H9 (cell line): ENCODE measurements around the gene ANKDD1A. TPM values are rescaled to one million over a fixed set of nuclear protein-coding genes. Genes with fewer than 3 reads are reported as not detected.

Experiments
- DNase-seq: peaks from one replicate; pipeline ENCODE4 v3.0.0-alpha.2; 2017
- H2AFZ ChIP-seq: one replicate; pipeline ENCODE4 v1.6.1; 2013; ENCODE audit warnings: mild to moderate bottlenecking, low read length, control low read depth, moderate library complexity
- H2AK5ac ChIP-seq: 2 replicates; pipeline ENCODE4 v1.6.1; 2013; ENCODE audit warnings: low read length, control low read depth, mixed read lengths; ENCODE audit not compliant: insufficient read length
- H2BK120ac ChIP-seq: one replicate; pipeline ENCODE4 v1.6.1; 2013; ENCODE audit warnings: low read depth, mild to moderate bottlenecking, low read length, control low read depth, inconsistent platforms; ENCODE audit not compliant: poor library complexity, severe bottlenecking
- H2BK12ac ChIP-seq: 2 replicates; pipeline ENCODE4 v1.6.1; 2013; ENCODE audit warnings: low read length, control low read depth, mixed read lengths, low read depth; ENCODE audit not compliant: insufficient read length
- H2BK15ac ChIP-seq: 2 replicates; pipeline ENCODE4 v1.6.1; 2013; ENCODE audit warnings: low read depth, low read length, control low read depth
- H2BK20ac ChIP-seq: one replicate; pipeline ENCODE4 v1.6.1; 2013; ENCODE audit warnings: low read depth, mild to moderate bottlenecking, low read length, control low read depth, inconsistent platforms; ENCODE audit not compliant: poor library complexity, severe bottlenecking
- H2BK5ac ChIP-seq: 2 replicates; pipeline ENCODE4 v1.6.1; 2013; ENCODE audit warnings: low read length, control low read depth, mixed read lengths; ENCODE audit not compliant: insufficient read length
- H3K14ac ChIP-seq: 2 replicates; pipeline ENCODE4 v1.6.1; 2013; ENCODE audit warnings: low read length, control low read depth; ENCODE audit not compliant: insufficient read depth
- H3K18ac ChIP-seq: 2 replicates; pipeline ENCODE4 v1.6.1; 2013; ENCODE audit warnings: low read depth, mild to moderate bottlenecking, mixed read lengths, low read length, control low read depth; ENCODE audit not compliant: insufficient read length
- H3K23ac ChIP-seq: 2 replicates; pipeline ENCODE4 v1.6.1; 2013; ENCODE audit warnings: low read length, control low read depth, mixed read lengths, low read depth; ENCODE audit not compliant: insufficient read length
- H3K23me2 ChIP-seq: 2 replicates; pipeline ENCODE4 v1.6.1; 2013; ENCODE audit warnings: low read depth, mild to moderate bottlenecking, mixed read lengths, low read length, control low read depth; ENCODE audit not compliant: insufficient read length, poor library complexity, severe bottlenecking
- H3K27ac ChIP-seq: 2 replicates; pipeline ENCODE4 v1.5.1; 2013; ENCODE audit warnings: low read length, control low read depth, mixed read lengths, low read depth; ENCODE audit not compliant: insufficient read length
- H3K27me3 ChIP-seq: 2 replicates; pipeline ENCODE4 v1.6.1; 2013; ENCODE audit warnings: low read length, control low read depth, inconsistent platforms; ENCODE audit not compliant: insufficient read depth
- H3K4ac ChIP-seq: 2 replicates; pipeline ENCODE4 v1.6.1; 2013; ENCODE audit warnings: low read depth, mild to moderate bottlenecking, control low read depth, inconsistent platforms, low read length, moderate library complexity
- H3K4me1 ChIP-seq: 2 replicates; pipeline ENCODE4 v1.6.1; 2013; ENCODE audit warnings: low read length, control low read depth, inconsistent platforms; ENCODE audit not compliant: insufficient read depth
- H3K4me2 ChIP-seq: 2 replicates; pipeline ENCODE4 v1.6.1; 2013; ENCODE audit warnings: low read length, control low read depth, mixed read lengths; ENCODE audit not compliant: insufficient read length, insufficient read depth
- H3K56ac ChIP-seq: 2 replicates; pipeline ENCODE4 v1.6.1; 2013; ENCODE audit warnings: low read depth, mild to moderate bottlenecking, mixed read lengths, low read length, control low read depth; ENCODE audit not compliant: insufficient read length
- H3K79me1 ChIP-seq: 2 replicates; pipeline ENCODE4 v1.6.1; 2013; ENCODE audit warnings: low read depth, mild to moderate bottlenecking, moderate library complexity, low read length, control low read depth, inconsistent platforms; ENCODE audit not compliant: insufficient read depth, poor library complexity, severe bottlenecking
- H3K79me2 ChIP-seq: 2 replicates; pipeline ENCODE4 v1.6.1; 2013; ENCODE audit warnings: low read length, control low read depth, inconsistent platforms; ENCODE audit not compliant: insufficient read depth
- H3K9ac ChIP-seq: 2 replicates; pipeline ENCODE4 v1.6.1; 2013; ENCODE audit warnings: low read length, control low read depth, mixed read lengths; ENCODE audit not compliant: insufficient read length; ENCODE audit errors: extremely low read depth
- H3K9me3 ChIP-seq: one replicate; pipeline ENCODE4 v1.6.1; 2013; ENCODE audit warnings: low read depth, low read length, inconsistent platforms; ENCODE audit not compliant: control insufficient read depth
- H3T11ph ChIP-seq: one replicate; pipeline ENCODE4 v1.6.1; 2013; ENCODE audit warnings: mild to moderate bottlenecking, low read length, control low read depth, inconsistent platforms
- H4K20me1 ChIP-seq: one replicate; pipeline ENCODE4 v1.6.1; 2013; ENCODE audit not compliant: control insufficient read depth, insufficient read length, insufficient read depth
- H4K5ac ChIP-seq: 2 replicates; pipeline ENCODE4 v1.6.1; 2013; ENCODE audit warnings: low read depth, mild to moderate bottlenecking, mixed read lengths, low read length, control low read depth; ENCODE audit not compliant: insufficient read length
- H4K8ac ChIP-seq: replicated peaks from 2 replicates; pipeline ENCODE4 v1.6.1; 2013; ENCODE audit warnings: low read length, control low read depth, mixed read lengths, low read depth; ENCODE audit not compliant: insufficient read length
- H4K91ac ChIP-seq: 2 replicates; pipeline ENCODE4 v1.6.1; 2013; ENCODE audit warnings: low read depth, mild to moderate bottlenecking, moderate library complexity, mixed read lengths, low read length, control low read depth; ENCODE audit not compliant: insufficient read length
- H3K27ac Mint-ChIP-seq, 3 experiments: 2 replicates in 2 of 3; 3 replicates in 1 of 3; pipeline ENCODE4 v1.8.0; 2020 to 2021; ENCODE audit warnings: mixed read lengths in 3 of 3, mild to moderate bottlenecking in 1 of 3, moderate library complexity in 1 of 3
- H3K27me3 Mint-ChIP-seq: 2 replicates; pipeline ENCODE4 v1.8.0; 2021; ENCODE audit warnings: low read depth, mild to moderate bottlenecking, moderate library complexity, mixed read lengths
- H3K36me3 Mint-ChIP-seq, 3 experiments: 2 replicates in 2 of 3; 3 replicates in 1 of 3; pipeline ENCODE4 v1.8.0; 2020 to 2021; ENCODE audit warnings: low read depth in 3 of 3, mixed read lengths in 3 of 3; ENCODE audit not compliant: insufficient read depth in 1 of 3
- H3K4me1 Mint-ChIP-seq, 2 experiments: 2 replicates each; pipeline ENCODE4 v1.8.0; 2020; ENCODE audit warnings: mixed read lengths in 2 of 2
- H3K4me3 Mint-ChIP-seq, 2 experiments: 2 replicates in 1 of 2; 3 replicates in 1 of 2; pipeline ENCODE4 v1.8.0; 2020 to 2021; ENCODE audit warnings: mild to moderate bottlenecking in 2 of 2, mixed read lengths in 2 of 2, moderate library complexity in 1 of 2
- H3K9me3 Mint-ChIP-seq, 2 experiments: 2 replicates in 1 of 2; 3 replicates in 1 of 2; pipeline ENCODE4 v1.8.0; 2020; ENCODE audit warnings: mild to moderate bottlenecking in 2 of 2, mixed read lengths in 2 of 2, moderate library complexity in 1 of 2
- CTCF ChIP-seq: fragments of 200-600 bp; sonication (generic); conservative IDR thresholded peaks from 3 replicates; pipeline ENCODE4 v1.8.0; 2021; ENCODE audit warnings: antibody characterized with exemption, mild to moderate bottlenecking
- WGBS: extraction: QIAGEN DNeasy Blood & Tissue Kit; methylation state at CpG from one replicate; pipeline ENCODE4 v1.1.7; 2013; ENCODE audit warnings: missing lambda C conversion rate, low lambda C conversion rate, mixed read lengths; ENCODE audit not compliant: insufficient read length; ENCODE audit errors: extremely low coverage; 5-methylcytosine and 5-hydroxymethylcytosine counted together
- total RNA-seq: library from RNA; stranded (reverse); gene quantifications from 2 replicates; pipeline ENCODE4 v1.2.1, GENCODE V29; 2021

Gene ANKDD1A
- total RNA-seq, 1 experiment from 2014 or later, result 3.7 TPM

GRCh38 chr15:64917211-64917610 is 5.5 kb downstream of the ANKDD1A start:
- H3K14ac ChIP-seq, result no peak overlapping the region
- H3K79me2 ChIP-seq, result no peaks in the 10 kb centered on the region
- Mint-ChIP-seq H3K27ac (peak overlapping the region in 1 of 3 experiments; percentile 67; a peak in 2 of 7 replicates), H3K4me1 (peaks cover 42 to 56% of the 10 kb centered on the region in 2 experiments), H3K4me3 (no peak overlapping the region), H3K9me3 (no peaks in the 10 kb centered on the region), H3K36me3 (peaks cover 2 to 4% (median 2%) of the 10 kb centered on the region in 3 experiments; a peak in 1 of 7 replicates), H3K27me3 (peaks cover 31% of the 10 kb centered on the region)
- H2AFZ ChIP-seq, result no peak overlapping the region
- no peak overlapping the region for H2BK5ac ChIP-seq
- DNase-seq, result no peak
- H2BK20ac ChIP-seq, result no peak overlapping the region
- no peak overlapping the region for H3K23ac ChIP-seq
- peaks cover 10% of the 10 kb centered on the region; the same call in 1 of the 2 replicates for H3K4me1 ChIP-seq
- no peak overlapping the region for H3K18ac ChIP-seq
- H2AK5ac ChIP-seq, result no peak overlapping the region
- H3K4ac ChIP-seq, result no peak overlapping the region
- no peak overlapping the region for H2BK12ac ChIP-seq
- no peak overlapping the region for H4K91ac ChIP-seq
- no peak for TF ChIP-seq CTCF
- no peak overlapping the region for H3K27ac ChIP-seq
- WGBS, result no CpG with 5 or more reads among the region's 9 CpGs
- no peak overlapping the region for H3T11ph ChIP-seq
- no peak overlapping the region for H2BK120ac ChIP-seq
- no peaks in the 10 kb centered on the region for H4K20me1 ChIP-seq
- H3K9me3 ChIP-seq, result no peaks in the 10 kb centered on the region
- no peaks in the 10 kb centered on the region; the same call in 1 of the 2 replicates for H3K27me3 ChIP-seq
- peaks cover 2% of the 10 kb centered on the region for H3K23me2 ChIP-seq
- H4K5ac ChIP-seq, result no peak overlapping the region
- H2BK15ac ChIP-seq, result no peak overlapping the region
- no peak overlapping the region for H3K9ac ChIP-seq
- H3K56ac ChIP-seq, result no peak overlapping the region
- H3K4me2 ChIP-seq, result no peak overlapping the region
- no peaks in the 10 kb centered on the region for H3K79me1 ChIP-seq
- H4K8ac ChIP-seq, result no peak overlapping the region
